Peyer's patch (tissue), 4 donors: ENCODE measurements around the gene B3GNT3. TPM values are rescaled to one million over a fixed set of nuclear protein-coding genes. Genes with fewer than 3 reads are reported as not detected.
A peak's percentile ranks its signal among the peaks of the same experiment; 100 is the strongest.

Experiments used
- DNase-seq, 3 donors: peaks; one replicate each; pipeline ENCODE4 v3.0.0-alpha.2; 2017 to 2019
- H3K27ac ChIP-seq, 4 donors: fragments of 200-600 bp; sonication (generic); one replicate each; pipeline ENCODE4 v1.5.1; 2016 to 2019
- H3K27me3 ChIP-seq, 2 donors: fragments of 200-600 bp; sonication (generic); one replicate each; pipeline ENCODE4 v1.5.1; 2019
- H3K36me3 ChIP-seq, 3 donors: fragments of 200-600 bp; sonication (generic); one replicate each; pipeline ENCODE4 v1.5.1; 2016 to 2019
- H3K4me1 ChIP-seq, 4 donors: fragments of 200-600 bp; sonication (generic); one replicate each; pipeline ENCODE4 v1.5.1; 2016 to 2019
- H3K4me3 ChIP-seq, 4 donors: fragments of 200-600 bp; sonication (generic); 1 replicate in 3 of 4; 2 replicates in 1 of 4; pipeline ENCODE4 v1.5.1; 2016 to 2019; ENCODE audit warnings: mild to moderate bottlenecking in 1 of 4
- H3K9me3 ChIP-seq, 4 donors: fragments of 200-600 bp; sonication (generic); one replicate each; pipeline ENCODE4 v1.5.1; 2016 to 2019; ENCODE audit warnings: mild to moderate bottlenecking in 1 of 4
- CTCF ChIP-seq, 6 experiments: fragments of 450-650 bp in 4 of 6; fragments of 200-600 bp in 2 of 6; sonication (generic) in 1 of 6; IDR thresholded peaks; one replicate each; pipeline ENCODE4 v1.5.1; 2017 to 2019; ENCODE audit warnings: antibody characterized with exemption in 6 of 6, mild to moderate bottlenecking in 3 of 6, moderate library complexity in 1 of 6
- POLR2A ChIP-seq, 2 donors: fragments of 450-650 bp; IDR thresholded peaks; one replicate each; pipeline ENCODE4 v1.5.1; 2017; ENCODE audit warnings: antibody characterized with exemption in 2 of 2, mild to moderate bottlenecking in 2 of 2, moderate library complexity in 2 of 2
- total RNA-seq, 4 donors: library from RNA; depleted of rRNA; stranded (reverse); fragments of >200 nt; gene quantifications; one replicate each; pipeline ENCODE4 v1.1.0, GENCODE V29; 2016

B3GNT3 gene
- total RNA-seq, 4 donors from 2014 or later, result 13.2 to 154 (median 127) TPM

GRCh38 chr19:17859533-17860330, 64.8 kb downstream of the B3GNT3 start, which contains the start of gene RPL18A:
RPL18A (plus strand) TSS chr19:17859910; CDS start chr19:17859957, 47 bp downstream.
- peak; percentile 98 to 99 (median 98) for DNase-seq
- H3K27ac ChIP-seq, result peak within 1 kb of the TSS; percentile 78 to 97 (median 85)
- no peaks in the 10 kb centered on the region for H3K9me3 ChIP-seq
- H3K4me3 ChIP-seq, result peak within 1 kb of the TSS; percentile 74 to 100 (median 88)
- H3K4me1 ChIP-seq, result peaks cover 0 to 25% (median 14%) of the 10 kb centered on the region in 4 donors
- TF ChIP-seq POLR2A (IDR thresholded peaks at IDR 0.05), result peak; percentile 91 to 92
- TF ChIP-seq CTCF (IDR thresholded peaks at IDR 0.05), result peak; percentile 84 to 95 (median 92)
- H3K36me3 ChIP-seq, result peaks cover 0 to 34% (median 0%) of the 10 kb centered on the region in 3 donors
- no peaks in the 10 kb centered on the region for H3K27me3 ChIP-seq

GRCh38 chr19:17860331-17860992, 65.5 kb downstream of the B3GNT3 start:
- Histone ChIP-seq H3K4me3 (peak overlapping the region; percentile 74 to 100 (median 88)), H3K36me3 (peaks cover 0 to 36% (median 0%) of the 10 kb centered on the region in 3 donors), H3K9me3 (no peaks in the 10 kb centered on the region), H3K27me3 (no peaks in the 10 kb centered on the region), H3K27ac (peak overlapping the region; percentile 78 to 97 (median 85)), H3K4me1 (peaks cover 0 to 29% (median 14%) of the 10 kb centered on the region in 4 donors)
- no peak for DNase-seq
- no peak for TF ChIP-seq POLR2A (IDR thresholded peaks at IDR 0.05)
- no peak for TF ChIP-seq CTCF (IDR thresholded peaks at IDR 0.05)

- H3K4me3 ChIP-seq, result peak overlapping the region; percentile 74 to 100 (median 88)
- peaks cover 0 to 31% (median 14%) of the 10 kb centered on the region in 4 donors for H3K4me1 ChIP-seq
- peak overlapping the region in 2 of 4 donors; percentile 78 to 97 for H3K27ac ChIP-seq
- no peak for DNase-seq
- peaks cover 0 to 36% (median 0%) of the 10 kb centered on the region in 3 donors for H3K36me3 ChIP-seq
- no peaks in the 10 kb centered on the region for H3K27me3 ChIP-seq
- H3K9me3 ChIP-seq, result no peaks in the 10 kb centered on the region
- TF ChIP-seq CTCF (IDR thresholded peaks at IDR 0.05) (no peak), POLR2A (IDR thresholded peaks at IDR 0.05) (no peak)
These were observed 66.0 kb downstream of the B3GNT3 start for GRCh38 chr19:17860993-17861360.

- no peak for DNase-seq
- TF ChIP-seq POLR2A (IDR thresholded peaks at IDR 0.05) (no peak), CTCF (IDR thresholded peaks at IDR 0.05) (no peak)
- Histone ChIP-seq H3K4me3 (peak overlapping the region in 1 of 4 donors; percentile 100), H3K36me3 (peaks cover 0 to 36% (median 0%) of the 10 kb centered on the region in 3 donors), H3K9me3 (no peaks in the 10 kb centered on the region), H3K27ac (peak overlapping the region in 1 of 4 donors; percentile 25), H3K4me1 (peaks cover 0 to 31% (median 14%) of the 10 kb centered on the region in 4 donors), H3K27me3 (no peaks in the 10 kb centered on the region)
These were observed 66.8 kb downstream of the B3GNT3 start for GRCh38 chr19:17861542-17862402.
